A549 (cell line): Measurements from ENCODE around the gene ZFHX3.

ENCODE experiments used
- CHD4 ChIP-seq: fragments of 200-600 bp; sonication (generic); IDR thresholded peaks from 2 replicates; pipeline ENCODE4 v1.6.1; 2016; ENCODE audit warnings: antibody characterized with exemption, mild to moderate bottlenecking, borderline replicate concordance
- CTCF ChIP-seq: fragments of >200 bp; sonication (Bioruptor Twin); formaldehyde crosslinking; IDR thresholded peaks from 3 replicates; pipeline ENCODE4 v1.5.1; 2016
- EHMT2 ChIP-seq: fragments of 200-600 bp; sonication (generic); IDR thresholded peaks from 2 replicates; pipeline ENCODE4 v1.6.1; 2016; ENCODE audit warnings: antibody characterized with exemption, low read depth, mild to moderate bottlenecking, moderate library complexity
- KDM5A ChIP-seq: fragments of 200-600 bp; sonication (generic); IDR thresholded peaks from 2 replicates; pipeline ENCODE4 v1.6.1; 2016; ENCODE audit warnings: antibody characterized with exemption, mild to moderate bottlenecking
- NR3C1 ChIP-seq: fragments of >200 bp; sonication (Bioruptor Twin); formaldehyde crosslinking; IDR thresholded peaks from 3 replicates; pipeline ENCODE4 v1.6.1; 2017
- POLR2A ChIP-seq: IDR thresholded peaks from 2 replicates; pipeline ENCODE4 v1.6.1; 2012; ENCODE audit warnings: mild to moderate bottlenecking, low read length
- POLR2AphosphoS2 ChIP-seq: conservative IDR thresholded peaks from 2 replicates; pipeline ENCODE4 v1.6.1; 2012; ENCODE audit warnings: low read length, improper control_type of control experiment, inconsistent platforms
- REST ChIP-seq: fragments of 200-600 bp; sonication (generic); IDR thresholded peaks from 2 replicates; pipeline ENCODE4 v1.6.1; 2016; ENCODE audit warnings: antibody characterized with exemption, mild to moderate bottlenecking, moderate library complexity
- RFX5 ChIP-seq: fragments of 450-650 bp; IDR thresholded peaks from 2 replicates; pipeline ENCODE4 v1.7.1; 2014; ENCODE audit warnings: antibody characterized with exemption, mild to moderate bottlenecking, moderate library complexity
- TF ChIP-seq, protein P1 (sequence below): fragments of 250-450 bp; sonication (Bioruptor Pico); IDR thresholded peaks from 2 replicates; pipeline ENCODE4 v1.5.0; 2021; ENCODE audit warnings: mild to moderate bottlenecking, moderate library complexity, borderline replicate concordance
- TF ChIP-seq, protein P2 (sequence below): fragments of >200 bp; sonication (Bioruptor Twin); formaldehyde crosslinking; IDR thresholded peaks from 3 replicates; pipeline ENCODE4 v1.6.1; 2016

- TF ChIP-seq CTCF (no peak), KDM5A (no peak), POLR2A (no peak), RFX5 (no peak), EHMT2 (no peak), CHD4 (no peak), POLR2AphosphoS2 (no peak), REST (no peak), NR3C1 (no peak)
- TF ChIP-seq, protein P1, sequence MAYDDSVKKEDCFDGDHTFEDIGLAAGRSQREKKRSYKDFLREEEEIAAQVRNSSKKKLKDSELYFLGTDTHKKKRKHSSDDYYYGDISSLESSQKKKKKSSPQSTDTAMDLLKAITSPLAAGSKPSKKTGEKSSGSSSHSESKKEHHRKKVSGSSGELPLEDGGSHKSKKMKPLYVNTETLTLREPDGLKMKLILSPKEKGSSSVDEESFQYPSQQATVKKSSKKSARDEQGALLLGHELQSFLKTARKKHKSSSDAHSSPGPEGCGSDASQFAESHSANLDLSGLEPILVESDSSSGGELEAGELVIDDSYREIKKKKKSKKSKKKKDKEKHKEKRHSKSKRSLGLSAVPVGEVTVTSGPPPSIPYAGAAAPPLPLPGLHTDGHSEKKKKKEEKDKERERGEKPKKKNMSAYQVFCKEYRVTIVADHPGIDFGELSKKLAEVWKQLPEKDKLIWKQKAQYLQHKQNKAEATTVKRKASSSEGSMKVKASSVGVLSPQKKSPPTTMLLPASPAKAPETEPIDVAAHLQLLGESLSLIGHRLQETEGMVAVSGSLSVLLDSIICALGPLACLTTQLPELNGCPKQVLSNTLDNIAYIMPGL (CRISPR knock-in tag): no peak
- TF ChIP-seq, protein P2, sequence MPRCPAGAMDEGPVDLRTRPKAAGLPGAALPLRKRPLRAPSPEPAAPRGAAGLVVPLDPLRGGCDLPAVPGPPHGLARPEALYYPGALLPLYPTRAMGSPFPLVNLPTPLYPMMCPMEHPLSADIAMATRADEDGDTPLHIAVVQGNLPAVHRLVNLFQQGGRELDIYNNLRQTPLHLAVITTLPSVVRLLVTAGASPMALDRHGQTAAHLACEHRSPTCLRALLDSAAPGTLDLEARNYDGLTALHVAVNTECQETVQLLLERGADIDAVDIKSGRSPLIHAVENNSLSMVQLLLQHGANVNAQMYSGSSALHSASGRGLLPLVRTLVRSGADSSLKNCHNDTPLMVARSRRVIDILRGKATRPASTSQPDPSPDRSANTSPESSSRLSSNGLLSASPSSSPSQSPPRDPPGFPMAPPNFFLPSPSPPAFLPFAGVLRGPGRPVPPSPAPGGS: no peak
These were observed 163.4 kb downstream of the ZFHX3 start for GRCh38 chr16:72884573-72884972.
